ENCODE results near the gene SRSF2.

DNA sequence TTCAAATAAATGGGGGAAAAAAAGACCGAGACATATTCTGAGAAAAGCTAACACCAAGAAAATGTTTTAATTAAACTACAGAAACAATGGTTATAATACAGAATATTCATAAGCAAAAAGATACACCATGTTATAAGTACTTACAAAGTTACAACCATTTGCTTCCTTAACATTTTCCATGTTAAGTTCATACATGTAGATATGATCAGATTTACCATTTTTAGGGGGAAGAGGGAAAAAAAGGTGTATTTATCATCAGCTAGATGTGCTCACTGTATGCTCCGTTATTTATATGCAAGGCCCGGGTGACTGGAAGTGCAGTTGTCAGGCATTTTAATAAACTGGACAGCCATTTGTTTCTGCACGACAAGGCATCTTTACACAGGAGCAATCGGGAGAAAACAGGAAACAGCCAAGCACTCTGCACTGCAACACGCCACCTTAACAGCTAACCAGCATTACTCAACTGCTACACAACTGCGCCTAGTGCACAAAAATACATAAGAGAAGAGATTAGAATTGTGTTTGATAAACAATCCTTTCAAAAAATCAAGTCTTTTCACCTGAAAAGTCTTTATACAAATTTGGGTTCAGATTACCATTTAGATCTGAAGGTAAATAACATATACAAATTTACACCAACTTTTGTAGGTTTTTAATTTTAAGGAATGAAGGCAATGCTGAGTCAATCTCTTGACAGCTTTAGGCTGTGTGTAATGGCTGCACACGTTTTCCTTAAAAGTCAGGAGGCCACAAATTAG lies 2.9 kb downstream of the SRSF2 start:
- TF ChIP-seq POLR2AphosphoS5 (IDR thresholded peaks at IDR 0.05; ENCODE audit: low read depth, low read length) (no peak), SPI1 (IDR thresholded peaks at IDR 0.05; ENCODE audit: low read depth, low read length) (no peak), POLR2A (IDR thresholded peaks at IDR 0.05; ENCODE audit: low read depth, low read length) (no peak), TAF1 (IDR thresholded peaks at IDR 0.05; ENCODE audit: low read depth, low read length) (no peak), PAX5 (IDR thresholded peaks at IDR 0.05; ENCODE audit: insufficient read depth, low read length, severe bottlenecking) (no peak), POU2F2 (IDR thresholded peaks at IDR 0.05; ENCODE audit: low read depth, low read length) (no peak)
